Stimulated activated CD8-positive, alpha-beta memory T cell treated with anti-CD3 and anti-CD28 coated beads, Interleukin-7, amount 100 ng/mL, for 48 hours (primary cell): ENCODE results near the gene PWWP2B.

ENCODE experiments used
- DNase-seq, 2 donors: peaks; one replicate each; pipeline ENCODE4 v3.0.0-alpha.2; 2020; ENCODE audit warnings: low read depth in 1 of 2; ENCODE audit errors: extremely low read depth in 1 of 2

The PWWP2B gene

DNA sequence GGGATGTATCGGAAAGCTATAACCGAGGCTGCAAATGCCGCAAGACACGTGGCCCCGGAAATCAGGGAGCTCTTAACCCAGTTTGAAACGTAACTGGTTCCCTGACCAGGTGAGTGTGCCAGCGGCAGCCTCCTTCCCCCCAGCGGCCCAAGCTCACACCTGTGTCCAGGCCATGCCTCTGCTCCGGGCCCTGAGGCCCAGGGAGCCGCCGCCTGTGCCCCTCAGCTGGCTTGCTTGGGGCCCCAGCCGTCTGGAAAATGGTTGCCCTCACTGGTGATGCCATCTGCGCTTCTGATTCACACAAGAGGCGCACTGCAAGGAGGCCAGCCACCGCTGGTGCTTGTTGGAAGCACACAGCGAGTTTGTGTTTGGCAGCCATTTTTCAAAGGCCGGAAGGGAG, 9.2 kb downstream of the PWWP2B start:
- DNase-seq = no peak

DNA sequence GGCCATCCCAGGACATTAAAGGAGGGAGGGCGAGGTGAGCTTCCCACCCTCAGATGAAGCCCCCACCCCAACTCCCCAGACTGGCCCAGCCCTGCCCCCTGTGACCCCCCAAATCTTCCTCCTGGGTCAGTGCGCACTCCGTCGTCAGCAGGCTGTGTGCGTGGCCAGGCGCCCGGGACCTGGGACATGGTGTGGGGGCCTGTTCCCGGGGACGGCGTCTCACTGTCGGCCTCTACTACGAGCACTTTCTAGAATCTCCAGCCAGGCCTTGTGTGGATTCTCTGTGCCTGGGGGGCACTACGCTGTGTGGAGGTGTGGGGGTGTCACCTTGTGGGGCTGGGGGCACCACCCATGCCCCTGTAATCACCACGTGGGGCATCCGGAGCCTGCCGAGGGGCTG, 9.8 kb downstream of the PWWP2B start:
- DNase-seq = no peak

DNA sequence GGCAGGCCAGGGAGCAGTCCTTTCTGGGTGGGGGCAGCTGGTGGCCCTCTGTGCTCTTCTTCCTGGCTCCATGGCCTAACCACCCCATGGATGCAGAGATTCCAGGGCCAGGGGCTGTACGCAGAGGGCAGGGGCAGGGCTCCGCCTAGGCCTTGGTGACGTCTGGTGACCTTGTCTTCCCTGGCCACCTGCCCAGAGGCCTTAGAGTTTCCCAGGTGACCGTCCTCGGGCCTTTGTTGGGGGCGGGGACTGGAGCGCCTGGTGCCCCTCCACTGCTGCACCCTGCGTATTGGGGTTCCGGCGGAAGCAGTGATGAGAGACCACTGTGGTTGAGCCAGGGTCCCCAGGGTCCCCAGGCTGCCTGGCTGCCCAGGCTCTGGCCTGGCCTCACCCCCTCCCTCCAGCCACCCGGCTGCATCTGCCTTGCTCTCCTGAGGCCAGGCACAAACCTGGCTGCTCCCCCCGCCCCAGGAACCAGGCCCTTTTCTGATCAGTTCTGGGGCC, 10.3 kb downstream of the PWWP2B start:
- no peak for DNase-seq

DNA sequence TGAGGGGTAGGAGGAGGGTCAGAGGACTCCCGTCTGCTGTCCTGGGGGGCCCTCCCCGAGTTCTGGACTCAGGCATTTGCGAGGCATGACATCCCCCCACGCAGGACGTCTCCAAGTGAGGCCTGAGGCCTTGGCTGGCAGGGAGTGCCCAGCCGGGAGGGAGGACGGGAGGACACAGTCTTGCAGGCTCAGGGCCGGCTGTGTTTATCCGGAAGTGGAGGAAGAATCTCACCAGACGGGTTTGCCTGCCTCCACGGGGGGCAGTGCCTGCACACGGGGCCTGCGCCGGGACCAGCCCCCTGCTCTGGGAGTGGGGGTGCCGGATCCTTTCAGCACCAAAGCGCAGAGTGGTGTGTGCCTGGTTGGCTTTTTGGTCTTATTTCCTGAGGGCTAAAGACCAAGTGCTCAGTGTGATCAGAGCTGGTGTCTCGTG, 10.9 kb downstream of the PWWP2B start:
- DNase-seq = no peak

DNA sequence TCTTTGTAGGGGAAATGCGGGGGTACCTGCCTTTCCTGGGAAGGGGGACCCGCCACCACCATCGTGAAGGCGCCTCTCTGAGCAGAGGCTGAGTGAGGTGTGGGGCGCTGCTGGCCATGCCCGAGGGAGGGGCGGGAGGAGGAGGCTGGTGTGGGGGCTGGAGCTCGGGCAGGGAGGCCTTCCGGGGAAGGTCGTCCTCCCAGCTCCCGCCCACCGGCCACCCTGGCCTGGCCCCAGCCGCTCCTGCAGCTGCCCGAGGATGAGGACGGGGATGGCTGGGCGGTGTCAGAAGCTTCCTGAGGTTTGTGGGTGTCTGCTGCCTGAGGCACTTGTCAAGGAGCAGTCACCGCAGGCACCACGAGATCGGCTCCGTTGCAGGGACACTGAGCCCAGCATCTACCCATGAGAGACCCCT, 11.4 kb downstream of the PWWP2B start:
- no peak for DNase-seq

DNA sequence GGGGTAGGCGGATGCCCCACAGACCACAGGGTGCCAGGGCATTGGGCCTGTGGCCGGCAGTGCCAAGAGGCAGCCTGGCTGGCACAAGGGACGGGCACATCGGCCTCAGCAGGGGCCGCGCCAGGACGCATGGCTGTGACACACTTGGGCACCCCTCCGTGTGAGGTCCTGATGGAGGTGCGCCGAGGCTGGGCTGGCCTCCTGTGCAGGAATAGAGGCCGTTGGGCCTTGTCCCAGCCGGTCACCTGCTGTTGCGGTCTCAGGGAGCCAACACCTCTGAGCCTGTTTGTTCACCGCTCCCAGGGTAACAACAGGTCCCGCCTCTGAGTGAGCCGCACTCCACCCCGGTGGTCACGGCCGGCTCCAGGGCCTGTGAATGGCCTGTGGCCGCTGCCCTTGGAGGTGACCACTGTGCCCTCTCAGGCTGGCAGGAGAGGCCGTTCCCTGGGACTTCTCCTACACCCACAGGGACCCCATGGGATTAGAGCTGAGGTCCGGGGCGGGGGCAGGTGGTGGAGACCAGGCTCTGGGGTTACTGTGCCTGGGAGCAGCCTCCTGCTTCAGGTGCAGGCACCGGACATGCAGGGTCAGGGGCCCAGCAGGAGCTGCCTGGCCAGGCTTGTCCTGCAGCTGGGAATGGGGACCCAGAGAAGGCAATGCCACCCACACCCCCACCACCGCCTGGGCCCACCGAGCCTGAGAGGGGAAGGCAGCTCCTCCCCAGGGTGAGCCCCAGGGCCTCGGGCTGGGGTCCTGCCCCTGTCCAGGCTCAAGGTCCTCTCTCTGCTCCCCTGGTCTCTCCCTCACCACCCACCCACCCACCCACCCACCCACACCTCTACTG, 12.0 kb downstream of the PWWP2B start:
- DNase-seq = no peak

DNA sequence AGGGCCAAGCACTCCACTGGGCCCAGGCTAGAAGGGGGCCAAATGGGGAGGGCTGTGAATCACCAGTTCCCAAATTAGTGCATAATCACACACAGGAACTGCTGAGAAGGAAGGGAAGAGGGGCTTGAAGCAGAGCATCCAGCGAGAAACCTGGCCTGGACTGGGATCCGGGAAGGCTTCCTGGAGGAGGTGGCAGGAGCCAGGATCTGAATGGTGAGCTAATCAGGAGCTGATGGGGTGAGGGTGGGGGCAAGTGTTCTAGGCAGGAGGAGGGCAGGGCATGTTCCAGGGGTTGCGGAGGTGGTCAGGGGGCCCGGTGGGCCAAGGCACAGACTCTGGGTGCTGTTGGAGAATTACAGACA, 12.6 kb downstream of the PWWP2B start:
- DNase-seq = no peak

DNA sequence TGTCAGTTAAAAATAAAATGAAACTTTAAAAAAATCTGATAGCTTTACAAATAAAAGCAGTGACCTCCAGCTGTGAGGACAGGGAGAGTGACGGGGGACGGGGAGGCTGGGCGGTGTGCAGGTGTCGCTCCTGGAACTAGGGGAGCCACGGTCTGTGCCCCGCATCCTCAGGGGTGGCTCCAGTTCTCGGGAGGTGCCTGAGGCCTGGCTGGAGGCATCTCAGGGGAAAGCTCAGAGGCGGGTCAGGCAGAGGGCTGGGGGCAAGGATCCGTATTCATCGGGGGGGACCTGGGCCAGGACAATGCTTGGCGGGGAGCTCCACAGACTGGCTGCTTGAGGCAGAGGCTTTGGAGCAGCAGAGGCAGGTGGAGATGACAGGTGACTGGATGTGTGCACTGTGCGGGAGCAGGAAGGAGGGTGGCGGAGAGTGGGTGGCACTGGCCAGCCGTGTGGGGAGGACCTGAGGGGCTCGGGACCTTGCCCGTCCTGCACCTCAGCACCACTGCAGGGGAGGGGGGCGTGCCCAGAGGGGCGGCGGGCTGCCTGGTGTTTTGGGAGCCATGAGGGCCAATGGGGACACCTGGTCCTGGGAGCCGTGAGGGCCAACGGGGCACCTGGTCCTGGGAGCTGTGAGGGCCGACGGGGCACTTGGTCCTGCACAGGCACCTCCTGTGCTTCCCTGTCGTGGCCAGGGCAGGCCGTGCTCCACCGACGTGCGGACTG, 13.2 kb downstream of the PWWP2B start:
- no peak for DNase-seq

DNA sequence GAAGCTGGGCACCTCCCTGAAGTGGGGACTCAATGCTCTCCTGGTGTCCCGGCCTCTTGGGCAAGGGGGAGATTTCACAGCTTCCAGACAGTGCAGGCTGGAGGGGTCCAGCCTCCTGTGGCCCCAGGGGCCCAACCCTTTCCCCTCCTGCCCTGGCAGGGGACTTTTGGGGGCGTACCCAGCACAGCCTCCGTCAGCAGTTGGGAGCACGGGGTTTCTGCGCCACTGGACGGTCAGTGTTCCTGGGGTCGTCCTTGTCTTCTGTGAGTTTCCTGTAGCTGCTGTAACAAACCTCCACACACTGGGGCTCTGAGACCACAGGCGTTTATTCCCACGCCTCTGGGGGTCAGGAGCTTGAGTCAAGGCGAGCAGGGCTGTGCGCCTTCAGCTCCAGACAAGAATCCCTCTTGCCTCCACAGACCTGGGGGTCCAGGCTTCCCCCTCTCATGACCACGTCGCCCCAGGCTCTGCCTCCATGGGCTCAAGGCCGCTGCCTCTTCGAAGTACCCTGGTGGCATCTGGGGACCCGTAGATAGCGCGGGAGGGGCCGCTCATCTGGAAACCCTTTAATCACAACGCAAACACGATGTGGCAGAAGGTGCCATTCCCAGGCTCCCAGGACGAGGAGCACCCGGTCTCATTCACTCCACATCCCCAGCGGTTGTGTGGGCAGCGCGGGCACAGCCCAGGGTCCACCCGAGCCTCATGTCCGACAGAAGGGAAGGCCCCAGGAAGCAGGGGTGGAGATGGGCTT, 14.0 kb downstream of the PWWP2B start:
- no peak for DNase-seq

DNA sequence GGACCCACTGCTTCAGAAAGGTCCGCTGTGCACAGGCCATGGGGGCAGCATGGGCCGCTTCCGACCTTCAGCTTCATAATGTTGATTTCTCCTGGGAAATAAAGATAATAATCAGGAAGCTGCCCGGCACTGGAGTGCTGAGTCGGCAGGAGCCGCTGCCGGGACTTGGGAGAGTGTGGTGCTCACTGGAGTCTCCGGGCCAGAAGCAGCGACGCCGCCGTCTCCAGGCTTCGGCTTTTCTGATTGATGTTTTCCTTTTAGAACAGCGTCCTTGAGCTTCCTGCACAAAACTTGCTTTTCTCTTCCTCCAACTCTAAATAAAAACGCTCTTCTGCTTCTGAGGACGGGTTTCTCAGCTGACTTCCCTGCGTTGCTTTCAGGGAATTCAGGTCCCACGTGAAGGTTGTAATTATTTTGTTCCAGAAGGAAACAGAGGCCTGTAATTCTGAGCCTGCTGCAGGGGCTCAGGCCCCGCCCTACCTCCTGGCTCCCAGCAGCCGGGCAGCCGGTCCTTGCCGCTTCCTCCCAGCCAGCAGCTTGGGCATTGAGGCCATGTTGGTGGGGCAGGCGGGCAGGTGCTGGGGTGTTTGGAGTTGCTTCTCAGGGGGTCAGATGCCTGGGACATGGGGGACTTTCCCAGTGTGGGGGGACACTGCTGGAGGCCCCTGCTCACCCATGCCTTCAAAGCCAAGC, 14.7 kb downstream of the PWWP2B start:
- DNase-seq = no peak

DNA sequence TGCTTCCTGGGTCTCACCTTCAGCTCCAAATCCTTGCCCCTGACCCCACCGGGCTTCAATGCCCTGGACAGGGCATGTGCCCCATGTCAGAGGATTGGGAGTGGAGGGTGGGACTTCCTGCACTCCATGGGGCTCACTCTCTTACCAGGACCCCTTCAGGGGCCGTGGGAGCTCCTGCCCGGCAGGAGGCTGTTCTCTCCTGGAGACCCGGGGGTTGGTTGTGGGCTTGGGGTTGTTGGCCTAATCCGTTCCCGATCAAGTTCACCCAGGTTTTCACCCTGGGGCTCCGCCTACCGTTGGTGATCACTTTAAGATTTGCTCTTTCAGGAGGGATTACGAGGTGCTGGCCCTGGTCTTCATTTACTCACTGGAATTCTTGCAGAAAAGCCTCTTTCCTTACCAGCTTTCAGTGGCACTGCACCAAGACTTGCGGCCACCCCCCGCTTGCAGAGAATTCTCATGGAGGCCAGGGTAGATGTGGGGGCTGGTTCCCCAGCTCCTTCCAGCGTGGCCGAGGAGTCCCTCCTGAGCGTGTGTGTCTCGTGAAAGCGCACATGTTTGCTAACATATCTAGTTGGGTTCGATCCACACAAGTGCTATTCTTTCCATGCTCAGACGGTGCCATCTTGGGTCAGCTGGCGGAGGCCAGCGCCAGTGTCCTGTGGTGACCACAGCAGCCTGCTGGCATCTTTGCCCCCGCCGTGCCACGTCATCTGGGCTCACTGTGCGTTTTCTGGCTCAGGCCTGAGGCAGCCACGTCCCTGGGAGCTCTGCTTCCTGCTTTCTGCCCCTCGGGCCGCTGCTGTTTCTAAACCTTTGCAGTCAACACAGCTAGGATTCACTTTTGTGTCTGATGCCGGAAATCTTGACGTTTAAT, 15.6 kb downstream of the PWWP2B start:
- DNase-seq = no peak

DNA sequence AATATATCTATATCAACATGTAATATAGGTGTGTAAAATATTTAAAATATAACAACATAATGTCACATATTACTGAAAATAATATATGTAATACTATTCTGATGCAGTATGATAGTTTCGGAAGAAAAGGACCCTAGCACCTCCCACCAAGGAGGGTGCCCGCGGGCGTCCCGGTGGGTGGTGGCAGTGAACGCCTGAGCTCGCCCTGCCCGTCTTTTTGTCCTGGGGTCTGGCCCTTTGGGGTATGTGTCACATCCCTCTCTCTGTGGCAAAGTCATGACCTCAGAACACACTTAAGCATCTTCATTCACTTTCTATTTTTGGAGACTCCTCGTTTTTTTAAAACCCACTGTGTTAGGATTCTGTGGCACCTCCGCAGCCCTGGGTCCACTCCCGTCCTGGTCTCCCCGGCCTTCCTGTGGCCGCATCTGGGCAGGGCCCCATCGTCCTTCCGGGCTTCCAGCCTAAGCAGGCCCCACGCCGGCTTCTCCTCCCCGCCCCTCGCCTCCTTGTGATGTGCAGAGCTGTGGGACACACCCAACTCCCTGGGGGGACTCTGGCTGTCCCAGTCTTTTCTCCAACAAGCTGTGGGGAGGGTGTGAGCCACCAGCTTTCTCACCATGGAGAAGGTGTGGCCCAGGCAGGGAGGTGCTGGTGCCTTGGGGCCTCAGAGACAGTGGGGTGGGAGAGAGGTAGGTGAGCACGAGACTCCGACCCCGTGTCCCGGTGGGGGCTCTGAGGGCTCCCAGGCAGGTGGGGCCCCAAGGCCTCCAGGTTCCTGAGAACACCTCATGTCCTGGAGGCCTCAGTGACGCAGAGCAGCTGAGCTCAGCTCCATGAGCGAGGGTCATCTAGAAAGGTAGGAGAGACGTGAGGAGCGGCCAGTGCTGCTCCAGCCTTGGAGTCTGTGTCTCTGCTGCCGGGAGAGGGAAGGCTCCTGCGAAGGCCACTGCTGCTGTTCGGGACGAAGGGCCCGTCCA, 16.5 kb downstream of the PWWP2B start:
- DNase-seq = no peak

DNA sequence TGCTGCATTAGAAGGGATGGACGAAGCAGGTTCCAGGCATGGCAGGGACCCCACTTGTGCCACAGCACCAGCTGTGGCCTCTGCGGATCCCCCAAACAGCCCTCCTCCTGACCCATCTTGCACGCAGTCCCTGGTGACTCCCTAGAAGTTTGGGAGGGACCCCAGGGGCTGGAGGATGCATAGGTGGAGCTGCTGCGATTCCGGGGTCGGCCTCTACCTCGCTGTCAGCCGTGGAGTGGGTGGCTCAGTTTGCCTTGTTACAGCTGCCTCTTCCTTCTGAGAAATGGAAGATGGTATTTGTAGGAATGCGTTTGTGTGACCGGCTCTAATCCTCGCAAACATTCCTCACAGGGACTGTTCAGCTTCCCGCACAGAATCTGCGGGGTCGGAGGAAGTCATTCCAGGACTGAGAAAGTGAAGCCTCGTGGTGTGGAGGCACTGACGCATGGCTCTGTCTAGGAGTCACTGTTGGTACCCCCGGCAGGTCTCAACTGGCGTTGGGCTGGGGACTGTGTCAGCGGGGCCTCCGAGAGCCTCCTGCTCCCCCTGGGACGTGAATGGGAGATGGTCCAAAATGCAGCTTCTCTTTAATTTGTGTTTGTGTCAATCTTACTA, 17.5 kb downstream of the PWWP2B start:
- no peak for DNase-seq

DNA sequence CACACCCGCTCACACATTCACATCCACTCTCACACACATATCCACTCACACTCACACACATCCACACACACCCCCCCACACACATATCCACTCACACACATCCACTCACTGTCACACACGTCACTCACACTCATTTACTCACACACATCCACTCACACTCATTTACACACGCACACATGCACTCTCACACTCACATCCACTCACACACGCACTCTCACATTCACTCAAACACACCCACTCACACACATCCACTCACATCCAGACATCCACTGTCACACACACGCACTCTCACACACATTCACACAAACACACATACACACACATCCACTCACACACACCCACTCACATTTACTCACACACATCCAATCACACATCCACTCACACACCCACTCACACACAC, 18.3 kb downstream of the PWWP2B start:
- DNase-seq = no peak

DNA sequence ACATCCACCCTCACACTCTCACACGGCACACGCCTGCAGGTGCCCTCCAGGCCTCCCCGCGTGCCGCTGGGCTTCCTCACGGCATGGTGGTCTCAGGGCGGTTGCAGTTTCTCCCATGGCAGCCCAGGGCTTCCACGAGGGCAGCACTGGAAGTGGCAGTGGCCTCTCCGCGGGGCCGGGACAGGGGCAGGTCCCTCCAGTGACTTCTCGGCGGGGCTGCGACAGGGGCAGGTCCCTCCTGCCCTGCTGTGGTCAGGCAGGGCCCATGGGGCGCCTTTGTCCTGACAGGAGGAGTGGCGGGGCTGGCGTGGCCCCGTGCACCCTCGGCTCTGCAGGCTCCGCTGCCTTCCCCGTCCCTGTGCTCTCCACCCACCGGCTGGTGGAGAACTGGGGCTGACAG, 19.0 kb downstream of the PWWP2B start:
- DNase-seq = no peak

DNA sequence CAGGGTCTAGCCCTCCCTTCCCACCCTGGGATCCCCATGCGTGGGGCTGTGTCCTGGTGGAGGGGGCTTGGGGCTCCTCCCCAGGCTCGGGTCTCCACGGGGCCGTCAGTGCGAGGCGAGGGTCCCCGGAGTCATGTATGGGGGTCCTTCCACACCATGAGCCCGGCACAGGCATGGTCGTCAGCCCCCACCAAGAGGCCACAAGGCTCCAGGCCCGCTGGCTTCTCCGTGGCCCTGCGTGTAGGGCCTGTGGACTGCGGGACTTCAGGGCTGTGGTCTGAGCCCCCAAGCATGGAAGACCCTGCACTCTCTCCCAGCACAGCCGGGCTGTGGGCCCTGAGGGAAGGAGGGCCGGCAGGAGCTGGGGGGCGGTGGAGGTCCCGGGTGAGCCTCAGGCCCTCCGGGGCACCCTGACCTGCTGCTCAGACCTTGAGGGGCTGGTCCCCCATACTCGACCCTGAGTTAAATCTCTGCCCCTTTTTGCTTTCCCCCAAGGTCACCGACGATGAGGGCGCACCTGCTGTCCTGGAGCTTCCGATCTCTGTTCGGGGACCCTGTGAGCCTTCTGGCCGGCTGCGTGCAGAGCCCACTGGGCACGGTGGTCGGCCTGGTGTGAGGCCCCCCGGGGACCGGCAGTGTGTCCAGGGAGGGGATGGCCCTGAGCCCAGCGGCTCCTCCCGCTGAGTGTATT, 19.7 kb downstream of the PWWP2B start:
- DNase-seq = no peak

DNA sequence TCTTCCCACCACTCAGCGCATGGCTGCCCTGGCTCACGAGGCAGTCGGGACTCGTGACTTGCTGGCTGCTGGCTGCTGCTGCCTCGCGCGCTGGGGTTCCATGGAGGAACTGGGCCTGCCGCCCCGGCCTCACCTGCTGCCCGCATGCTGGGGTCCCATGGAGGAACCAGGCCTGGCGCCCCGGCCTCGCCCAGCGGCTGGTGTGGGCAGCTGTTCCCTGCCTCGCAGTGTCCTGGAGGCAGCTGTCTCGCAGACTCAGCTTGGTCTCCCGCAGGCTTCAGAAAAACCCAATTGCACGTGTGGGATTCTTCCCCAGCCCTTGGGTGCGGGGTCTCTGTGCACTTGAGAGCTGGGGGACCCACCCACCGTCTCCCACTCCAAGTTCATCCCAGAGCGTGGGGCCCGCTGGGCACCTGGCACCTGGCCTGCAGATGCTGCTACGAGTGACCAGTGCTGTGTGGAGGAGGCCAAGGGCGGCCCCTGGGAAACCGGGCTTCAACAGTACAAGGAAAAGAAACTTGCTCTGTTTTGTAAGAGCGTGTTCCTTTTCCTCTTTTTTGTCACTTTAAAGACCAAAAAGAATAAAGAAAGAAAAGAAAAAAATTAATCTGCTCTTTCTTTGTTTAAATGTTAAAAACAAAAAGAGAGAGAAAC, 20.4 kb downstream of the PWWP2B start:
- DNase-seq = no peak
